Pancreas (tissue), 10 donors: Measurements from ENCODE around the gene GULP1. TPM values are rescaled to one million over a fixed set of nuclear protein-coding genes. Genes with fewer than 3 reads are reported as not detected.

Experiments used
- ATAC-seq, 4 donors: fragments of 200-7000 bp; cut with Tn5 transposase; one replicate each; pipeline versions ENCODE4 v1.8.0 to v1.9.1; 2020; ENCODE audit warnings: mild to moderate bottlenecking in 4 of 4, moderate library complexity in 4 of 4
- DNase-seq, 6 donors: peaks; one replicate each; pipeline ENCODE4 v3.0.0-alpha.2; 2020
- FAIRE-seq: peaks from 2 replicates; lab custom pipeline; 2012; peaks lifted over from hg19 to GRCh38; lab: Jason Lieb, UNC
- H3K27ac ChIP-seq, 4 donors: fragments of 200-600 bp; sonication (generic); 1 replicate in 3 of 4; 2 replicates in 1 of 4; pipeline versions ENCODE4 v1.5.0 to v1.8.0; 2020
- H3K27me3 ChIP-seq, 4 donors: fragments of 200-600 bp; one replicate each; pipeline ENCODE4 v1.8.0; 2021
- H3K36me3 ChIP-seq, 3 donors: fragments of 200-600 bp; sonication (generic) in 1 of 3; one replicate each; pipeline versions ENCODE4 v1.5.0 to v1.8.0; 2020 to 2021
- H3K4me1 ChIP-seq, 3 donors: fragments of 200-600 bp; one replicate each; pipeline ENCODE4 v1.8.0; 2021
- H3K4me3 ChIP-seq, 4 donors: fragments of 200-600 bp; sonication (generic) in 2 of 4; one replicate each; pipeline versions ENCODE4 v1.5.0 to v1.8.0; 2020 to 2021
- H3K9me3 ChIP-seq, 4 donors: fragments of 200-600 bp; one replicate each; pipeline ENCODE4 v1.8.0; 2021
- WGBS, 2 donors: extraction: QIAGEN DNeasy Blood & Tissue Kit; methylation state at CpG; one replicate each; pipeline ENCODE4 v1.1.7; 2013; 5-methylcytosine and 5-hydroxymethylcytosine counted together
- intact Hi-C, 3 donors: fragments of 100-400 bp; cut with DNase I; formaldehyde crosslinking; loops; one replicate each; pipeline versions ENCODE4 v1.11.1 to v1.14.2; 2022
- polyA plus RNA-seq, 2 donors: library from polyadenylated mRNA; stranded (reverse); fragments of 200-250 nt; gene quantifications; one replicate each; pipeline ENCODE4 v1.2.3, GENCODE V29; 2013
- total RNA-seq, 6 donors: library from RNA; stranded (reverse); fragmentation: NEBNext Ultra II Directional in 4 of 6; extraction: Animal tissue kit (Norgen Biotek cat#: 25700) in 4 of 6; gene quantifications; one replicate each; pipeline versions ENCODE4 v1.2.1 to v1.2.4, GENCODE V29; 2021 to 2023
- TF ChIP-seq, protein P1 (sequence below), 4 donors: fragments of 200-600 bp; sonication (generic) in 3 of 4; IDR thresholded peaks; one replicate each; pipeline versions ENCODE4 v1.5.0 to v1.8.0; 2021; ENCODE audit warnings: antibody characterized with exemption in 4 of 4
- donor health status: healthy with polysubstance abuse.
- donor health status: DM: no; HTN: no; CAD: no; lungs with moderate emphysema.
- donor health status: DM: no; HTN: no; CAD: no.
- donor health status: control.
- donor health status: control.
- donor health status: Bipolar disorder and iron deficiency.
- donor health status: DM: yes; HTN: yes; CAD: no.
- donor health status: DM: no; HTN: no; CAD: no.
- donor health status: DM: no; HTN: no; CAD: no.
- donor health status: DM: yes; HTN: yes; CAD: no.

GULP1 gene, protein sequence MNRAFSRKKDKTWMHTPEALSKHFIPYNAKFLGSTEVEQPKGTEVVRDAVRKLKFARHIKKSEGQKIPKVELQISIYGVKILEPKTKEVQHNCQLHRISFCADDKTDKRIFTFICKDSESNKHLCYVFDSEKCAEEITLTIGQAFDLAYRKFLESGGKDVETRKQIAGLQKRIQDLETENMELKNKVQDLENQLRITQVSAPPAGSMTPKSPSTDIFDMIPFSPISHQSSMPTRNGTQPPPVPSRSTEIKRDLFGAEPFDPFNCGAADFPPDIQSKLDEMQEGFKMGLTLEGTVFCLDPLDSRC
- total RNA-seq (10 to 100 TPM; 11.6 to 35.7 (median 22.7) TPM), polyA plus RNA-seq (1 to 10 TPM; 5.4 to 6.5 TPM)

DNA sequence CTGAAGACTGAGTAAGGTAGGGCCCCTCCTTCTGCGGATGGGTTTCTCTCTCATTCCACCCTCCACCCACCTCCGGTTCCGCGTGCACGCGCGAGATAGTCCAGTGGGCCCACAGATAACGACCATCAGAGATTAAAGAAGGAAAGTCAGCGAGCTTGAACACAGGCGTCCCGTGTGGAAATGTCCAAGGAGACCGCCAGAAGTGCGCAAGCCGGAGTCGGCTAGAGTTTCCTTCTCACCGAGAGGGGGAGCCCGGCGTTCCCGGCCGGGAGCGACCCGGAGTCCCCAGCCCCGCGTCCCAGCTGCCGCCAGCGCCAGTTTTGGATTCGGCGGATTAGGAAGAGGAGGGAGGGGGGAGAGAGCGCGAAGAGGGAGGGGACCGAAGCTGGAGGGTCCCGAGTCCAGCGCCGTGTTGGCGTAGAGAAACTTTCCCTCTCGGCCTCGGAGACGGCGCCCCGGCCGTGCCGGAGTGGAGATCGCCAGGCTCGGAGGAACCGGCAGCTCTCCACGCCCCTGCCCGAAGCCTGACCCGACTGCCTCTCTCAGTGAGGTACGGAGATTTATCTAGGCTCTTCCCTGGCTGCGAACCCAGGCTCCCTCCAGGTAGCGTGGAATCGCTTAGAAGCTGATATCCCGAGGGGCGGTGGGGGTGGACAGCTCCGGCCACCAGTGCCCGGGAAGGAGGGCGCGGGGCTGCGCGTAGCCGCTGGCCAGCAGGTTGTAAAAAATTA, at the start of gene GULP1:
Gene GULP1 (plus strand): TSS at position 258 of the 731 bp plus-strand sequence. CDS start 185,829 bp downstream, outside the sequence.
- Histone ChIP-seq H3K4me3 (peak within 1 kb of the TSS; percentile 45 to 89 (median 64)), H3K4me1 (peaks cover 8 to 20% (median 18%) of the 10 kb centered on the region in 3 donors), H3K27ac (peak within 1 kb of the TSS; percentile 73 to 98 (median 96)), H3K27me3 (no peaks in the 10 kb centered on the region), H3K9me3 (no peaks in the 10 kb centered on the region), H3K36me3 (no peaks in the 10 kb centered on the region)
- no peak for FAIRE-seq
- ATAC-seq: peak; percentile 65 to 82 (median 76)
- TF ChIP-seq, protein P1, sequence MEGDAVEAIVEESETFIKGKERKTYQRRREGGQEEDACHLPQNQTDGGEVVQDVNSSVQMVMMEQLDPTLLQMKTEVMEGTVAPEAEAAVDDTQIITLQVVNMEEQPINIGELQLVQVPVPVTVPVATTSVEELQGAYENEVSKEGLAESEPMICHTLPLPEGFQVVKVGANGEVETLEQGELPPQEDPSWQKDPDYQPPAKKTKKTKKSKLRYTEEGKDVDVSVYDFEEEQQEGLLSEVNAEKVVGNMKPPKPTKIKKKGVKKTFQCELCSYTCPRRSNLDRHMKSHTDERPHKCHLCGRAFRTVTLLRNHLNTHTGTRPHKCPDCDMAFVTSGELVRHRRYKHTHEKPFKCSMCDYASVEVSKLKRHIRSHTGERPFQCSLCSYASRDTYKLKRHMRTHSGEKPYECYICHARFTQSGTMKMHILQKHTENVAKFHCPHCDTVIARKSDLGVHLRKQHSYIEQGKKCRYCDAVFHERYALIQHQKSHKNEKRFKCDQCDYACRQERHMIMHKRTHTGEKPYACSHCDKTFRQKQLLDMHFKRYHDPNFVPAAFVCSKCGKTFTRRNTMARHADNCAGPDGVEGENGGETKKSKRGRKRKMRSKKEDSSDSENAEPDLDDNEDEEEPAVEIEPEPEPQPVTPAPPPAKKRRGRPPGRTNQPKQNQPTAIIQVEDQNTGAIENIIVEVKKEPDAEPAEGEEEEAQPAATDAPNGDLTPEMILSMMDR (IDR thresholded peaks at IDR 0.05): peak in 1 of 4 donors; percentile 57
- intact Hi-C loops: no loop called here
- peak; percentile 77 to 90 (median 80) for DNase-seq
- 0% methylated on average over 61 of the region's 61 CpGs for WGBS, 2 donors

DNA sequence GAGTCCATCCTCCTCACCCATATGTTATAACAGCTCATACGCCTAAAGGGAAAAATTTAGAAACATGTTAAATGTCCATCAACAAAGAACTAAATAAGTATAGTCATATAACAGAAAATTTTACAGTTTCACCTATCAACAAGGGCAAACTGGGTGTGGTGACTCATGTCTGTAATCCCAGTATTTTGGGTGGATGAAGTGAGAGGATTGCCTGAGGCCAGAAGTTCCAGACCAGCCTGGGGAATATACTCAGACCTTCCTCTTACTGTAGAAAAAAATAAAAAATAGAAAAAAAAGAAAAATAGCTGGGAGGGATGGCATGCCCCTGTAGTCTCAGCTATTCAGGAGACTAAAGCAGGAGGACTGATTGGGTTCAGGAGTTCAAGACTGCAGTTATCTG, 48.3 kb upstream of the GULP1 start:
- ATAC-seq (no peak), FAIRE-seq (no peak), DNase-seq (no peak)
- no peaks in the 10 kb centered on the region for H3K27me3 ChIP-seq
- WGBS, 2 donors: 89 to 92% methylated on average over 1 of the region's 1 CpG
- H3K27ac ChIP-seq: no peak overlapping the region
- no peaks in the 10 kb centered on the region for H3K36me3 ChIP-seq
- intact Hi-C loops: no loop called here
- H3K4me3 ChIP-seq: no peak overlapping the region
- TF ChIP-seq, protein P1 (IDR thresholded peaks at IDR 0.05): no peak
- no peaks in the 10 kb centered on the region for H3K4me1 ChIP-seq
- no peaks in the 10 kb centered on the region for H3K9me3 ChIP-seq

DNA sequence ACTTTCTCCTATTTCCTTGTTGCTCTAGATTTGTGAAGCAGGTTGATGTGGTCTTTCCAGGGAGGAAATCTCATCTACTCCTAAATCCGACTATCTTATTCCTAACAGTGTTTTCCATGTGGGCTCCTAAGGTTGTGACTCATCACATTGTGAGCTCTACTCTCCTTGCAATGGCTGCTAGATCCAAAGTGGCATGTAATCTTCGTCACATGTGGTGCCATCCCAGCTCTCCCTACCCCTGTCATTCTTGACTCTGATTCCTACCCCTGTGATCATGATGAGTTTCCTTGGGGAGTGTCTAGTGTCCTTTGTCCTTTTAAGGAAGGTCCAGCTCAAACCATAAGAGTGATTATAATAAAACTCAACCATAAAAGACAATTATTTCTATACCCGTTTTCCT, 47.3 kb upstream of the GULP1 start:
- FAIRE-seq: no peak
- H3K4me3 ChIP-seq: no peak overlapping the region
- H3K36me3 ChIP-seq: no peaks in the 10 kb centered on the region
- TF ChIP-seq, protein P1 (IDR thresholded peaks at IDR 0.05): no peak
- H3K27ac ChIP-seq: no peak overlapping the region
- H3K4me1 ChIP-seq: no peaks in the 10 kb centered on the region
- 83 to 84% methylated on average over 3 of the region's 3 CpGs for WGBS, 2 donors
- ATAC-seq: no peak
- DNase-seq: no peak
- H3K9me3 ChIP-seq: no peaks in the 10 kb centered on the region
- intact Hi-C loops: no loop called here
- H3K27me3 ChIP-seq: no peaks in the 10 kb centered on the region

DNA sequence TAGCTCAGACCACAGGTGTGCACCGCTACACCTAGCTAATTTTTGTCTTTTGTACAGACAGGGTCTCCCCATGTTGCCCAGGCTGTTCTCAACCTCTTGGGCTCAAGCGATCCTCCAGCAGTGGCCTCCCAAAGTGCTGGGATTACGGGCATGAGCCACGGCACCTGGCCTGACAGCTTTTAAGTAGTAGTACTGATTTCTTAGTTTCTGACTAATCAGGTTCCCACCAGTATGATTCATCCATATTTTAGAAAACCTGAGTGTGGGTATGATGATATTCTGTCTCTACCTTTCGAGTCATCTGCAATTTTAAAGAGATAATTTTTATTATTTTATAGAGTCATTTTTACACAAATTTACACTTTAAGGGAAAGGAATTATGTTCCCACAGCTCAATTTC, 46.4 kb upstream of the GULP1 start:
- Histone ChIP-seq H3K4me1 (no peaks in the 10 kb centered on the region), H3K9me3 (no peaks in the 10 kb centered on the region), H3K27ac (no peak overlapping the region), H3K4me3 (no peak overlapping the region), H3K27me3 (no peaks in the 10 kb centered on the region), H3K36me3 (no peaks in the 10 kb centered on the region)
- FAIRE-seq: no peak
- DNase-seq: no peak
- 93 to 95% methylated on average over 5 of the region's 5 CpGs for WGBS, 2 donors
- TF ChIP-seq, protein P1 (IDR thresholded peaks at IDR 0.05): no peak
- no peak for ATAC-seq
- intact Hi-C loops: no loop called here
